GM21515 (cell line): Measurements from ENCODE around the gene ZBTB25.

ENCODE experiments used
- ATAC-seq: cut with Tn5 transposase; IDR thresholded peaks from one replicate; pipeline ENCODE4 v1.9.1; 2021; ENCODE audit not compliant: unreplicated experiment

The ZBTB25 gene

DNA sequence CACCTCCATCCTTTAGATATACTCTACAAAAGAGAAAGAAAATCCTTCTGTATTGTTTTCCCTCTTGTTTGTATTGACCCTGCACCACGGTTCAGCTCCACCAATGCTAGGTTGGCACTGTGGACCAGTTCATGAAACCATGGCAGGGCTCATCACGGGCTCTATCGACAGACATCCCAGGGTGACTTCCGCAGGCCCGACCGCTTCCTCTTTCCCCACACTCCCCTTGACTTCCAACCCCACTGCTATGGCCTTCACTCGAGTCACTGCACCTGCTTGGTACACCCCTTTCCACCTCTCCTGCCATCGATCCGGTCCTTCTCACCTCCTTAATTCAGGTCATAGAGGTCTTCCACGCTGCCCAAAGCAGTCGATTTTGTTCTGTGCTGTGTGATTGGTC lies 59.5 kb downstream of the ZBTB25 start:
- ATAC-seq = no peak

- ATAC-seq = no peak
Measured at GRCh38 chr14:64442300-64442988, 61.2 kb downstream of the ZBTB25 start.

GRCh38 chr14:64440494-64440893 lies 63.1 kb downstream of the ZBTB25 start:
- no peak for ATAC-seq

DNA sequence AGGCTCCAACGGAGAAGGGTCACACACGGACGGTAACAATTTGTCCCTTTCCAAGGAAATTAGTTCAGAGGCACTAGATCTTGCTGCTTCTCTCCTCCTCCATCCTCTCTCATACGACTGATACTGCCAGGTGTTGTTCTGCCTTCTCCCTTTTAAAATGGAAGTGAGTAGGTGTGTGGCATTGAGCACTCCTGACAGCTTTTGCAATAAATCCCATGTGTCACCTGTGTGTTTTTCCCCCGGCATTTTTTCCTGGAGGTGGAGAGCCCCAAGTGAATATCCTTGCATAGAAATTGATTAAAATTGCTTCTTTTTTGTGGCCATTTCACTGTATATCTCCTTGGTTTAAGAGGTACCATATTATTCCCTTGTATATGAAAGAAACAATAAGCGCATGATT lies 64.5 kb downstream of the ZBTB25 start:
- ATAC-seq = no peak

GRCh38 chr14:64438181-64438841 lies 65.3 kb downstream of the ZBTB25 start:
- ATAC-seq = no peak

GRCh38 chr14:64434528-64434927 lies 69.1 kb downstream of the ZBTB25 start:
- ATAC-seq = no peak

GRCh38 chr14:64423987-64424386 lies 79.7 kb downstream of the ZBTB25 start:
- no peak for ATAC-seq

GRCh38 chr14:64422756-64423155 lies 80.9 kb downstream of the ZBTB25 start:
- ATAC-seq = no peak

DNA sequence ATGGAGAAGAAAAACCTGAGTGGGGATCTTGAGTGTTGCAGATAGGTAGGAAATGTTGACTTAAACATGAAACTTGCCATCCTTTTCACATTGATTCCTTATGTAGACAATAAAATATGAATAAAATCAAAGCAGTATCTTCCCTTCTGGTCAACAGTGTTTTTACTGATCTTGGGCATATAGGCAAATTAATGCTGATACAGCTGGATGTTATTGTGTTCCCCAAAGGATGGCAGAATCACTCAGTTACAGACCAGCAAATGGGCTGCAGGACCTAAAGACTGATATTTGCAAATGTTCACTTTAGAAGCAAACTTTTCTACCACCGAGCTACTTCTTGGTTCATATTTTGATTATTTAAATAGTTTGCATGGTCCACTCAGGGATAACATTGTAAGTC lies 81.6 kb downstream of the ZBTB25 start:
- ATAC-seq = no peak

- no peak for ATAC-seq
Measured at GRCh38 chr14:64421166-64421565, 82.5 kb downstream of the ZBTB25 start.

GRCh38 chr14:64419003-64419402 lies 84.6 kb downstream of the ZBTB25 start:
- ATAC-seq = no peak

GRCh38 chr14:64417771-64418125 lies 85.9 kb downstream of the ZBTB25 start:
- ATAC-seq = no peak

- no peak for ATAC-seq
Measured at GRCh38 chr14:64417055-64417770, 86.4 kb downstream of the ZBTB25 start.

- ATAC-seq = no peak
Measured at GRCh38 chr14:64416348-64416932, 87.2 kb downstream of the ZBTB25 start.

DNA sequence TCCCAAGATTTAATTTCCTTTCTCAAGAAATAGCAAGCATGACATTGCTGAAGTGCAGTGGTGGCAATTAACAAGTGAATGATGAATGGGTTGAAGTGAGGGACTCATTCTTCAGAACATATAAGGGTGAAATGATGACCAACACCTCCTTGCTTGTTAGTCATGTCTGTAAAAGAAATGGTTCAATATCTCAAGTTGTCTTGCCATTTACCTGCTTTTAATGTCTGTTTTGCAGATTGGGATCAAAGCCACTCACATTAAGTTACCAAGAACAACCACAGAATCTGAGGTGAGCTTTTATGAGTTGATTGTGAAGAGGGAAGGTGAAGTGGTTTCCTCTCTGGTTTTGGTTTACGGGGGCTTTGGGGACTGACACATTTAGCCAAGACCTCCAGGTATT lies 91.4 kb downstream of the ZBTB25 start:
- ATAC-seq = no peak

DNA sequence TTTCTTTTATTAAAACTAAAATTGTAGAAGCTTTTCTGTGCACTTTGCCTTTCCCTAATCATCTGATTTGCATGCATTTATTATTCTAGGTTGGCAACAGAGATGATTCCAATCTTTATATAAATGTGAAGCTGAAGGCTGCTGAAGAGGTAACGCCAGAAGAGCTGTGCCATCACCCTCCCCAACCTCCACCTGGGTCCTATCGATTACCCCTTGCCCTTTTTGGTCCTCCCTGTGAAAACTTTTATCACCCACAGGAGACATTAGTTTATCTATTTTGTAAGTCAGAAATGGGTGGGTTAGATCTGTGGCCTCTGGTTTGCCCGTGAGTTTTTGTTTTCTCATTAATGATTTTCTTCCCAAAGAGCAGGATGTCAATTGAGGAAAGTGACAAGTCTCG lies 92.6 kb downstream of the ZBTB25 start:
- no peak for ATAC-seq

DNA sequence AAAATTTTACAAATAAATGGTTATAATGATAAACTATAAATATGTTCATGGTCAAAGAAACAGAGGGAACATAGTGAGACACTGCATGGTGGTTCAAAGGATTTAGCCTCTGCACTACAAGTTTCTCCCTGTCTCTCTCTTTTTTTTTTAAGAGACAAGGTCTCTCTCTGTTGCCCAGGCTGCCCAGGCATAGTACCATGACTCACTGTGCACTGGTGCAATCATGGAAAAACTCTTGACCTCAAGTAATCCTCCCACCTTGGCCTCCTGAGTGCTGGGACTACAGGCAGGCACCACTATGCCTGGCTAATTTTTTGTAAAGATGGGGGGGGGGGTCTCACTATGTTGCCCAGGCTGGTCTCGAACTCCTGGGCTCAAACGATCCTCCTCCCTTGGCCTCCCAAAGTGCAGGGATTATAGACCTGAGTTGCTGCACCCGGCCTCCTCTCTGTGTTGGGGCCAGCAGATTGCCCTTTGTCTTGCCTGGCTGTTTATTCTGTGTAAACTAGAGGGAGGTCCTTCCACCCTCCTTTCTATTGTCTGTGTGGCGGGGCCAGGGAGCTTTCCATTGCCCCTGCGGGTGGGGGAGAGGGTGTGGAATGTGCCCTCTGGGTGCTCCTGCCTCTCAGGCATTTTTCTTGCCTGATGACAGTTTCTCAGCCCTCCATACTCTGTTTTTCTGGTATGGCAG lies 93.4 kb downstream of the ZBTB25 start:
- no peak for ATAC-seq

DNA sequence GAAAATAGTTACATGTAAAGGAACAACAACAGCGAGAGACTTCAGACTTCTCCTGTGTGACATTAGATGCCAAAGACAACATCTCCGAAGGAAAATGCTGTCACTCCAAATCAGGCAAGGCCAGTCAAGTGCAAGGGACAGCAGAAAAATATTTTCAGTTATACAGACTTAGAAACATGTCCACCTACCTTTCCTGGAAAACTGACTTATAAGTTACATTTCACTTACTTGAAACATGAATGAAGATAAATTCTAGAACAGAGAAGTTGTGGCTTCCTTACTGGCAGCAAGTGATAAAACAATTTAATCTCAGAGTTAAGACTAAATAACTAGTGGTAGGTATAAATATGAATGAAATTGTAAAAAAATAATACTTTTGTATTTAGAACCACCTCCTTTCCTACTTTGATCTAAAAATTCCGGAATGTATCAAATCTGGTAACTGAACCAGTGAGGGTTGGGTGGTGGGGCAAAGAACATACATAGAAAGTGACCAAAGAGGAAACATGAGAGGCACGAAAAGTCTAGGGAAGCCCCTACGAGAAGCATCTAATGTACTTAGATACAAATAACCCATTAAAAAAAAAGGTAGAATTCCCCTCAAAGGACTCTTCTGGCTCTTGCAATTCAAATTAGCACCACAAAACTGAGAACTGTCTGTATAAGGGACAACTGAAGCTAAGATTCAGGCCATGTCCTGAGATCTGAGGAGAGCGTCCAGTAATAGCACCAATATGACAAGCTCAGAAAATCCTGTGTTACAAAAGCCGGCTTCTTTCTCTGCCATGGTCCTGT lies 94.3 kb downstream of the ZBTB25 start:
- no peak for ATAC-seq

- ATAC-seq = no peak
Measured at GRCh38 chr14:64407329-64407728, 96.3 kb downstream of the ZBTB25 start.

GRCh38 chr14:64405295-64405694 lies 98.3 kb downstream of the ZBTB25 start:
- no peak for ATAC-seq

DNA sequence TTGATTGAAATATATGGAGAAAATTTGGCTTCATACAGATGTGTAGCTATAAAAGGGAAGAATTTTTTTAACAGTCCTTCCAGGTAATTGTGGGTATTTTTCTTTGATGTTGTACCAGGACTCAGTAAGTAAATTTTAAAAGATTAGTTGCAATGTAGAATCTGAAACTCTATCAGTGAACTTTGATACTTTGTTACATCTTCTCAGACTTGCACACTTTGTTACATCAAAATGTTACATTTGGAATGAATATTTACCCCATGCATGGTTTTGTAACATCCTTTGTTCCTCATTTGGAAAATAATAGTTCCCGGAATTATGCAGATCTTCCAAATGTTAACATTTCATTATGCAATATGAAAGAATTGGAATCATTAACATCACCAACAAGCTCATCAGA lies 101.7 kb downstream of the ZBTB25 start:
- ATAC-seq = no peak
